ENCODE measurements around the gene AMBRA1.

GRCh38 chr11:46393759-46394158 lies 200.1 kb downstream of the AMBRA1 start:
- TF ChIP-seq CTCF (IDR thresholded peaks at IDR 0.05; ENCODE audit: insufficient read depth, low read depth, low read length) (no peak), EZH2 (IDR thresholded peaks at IDR 0.05; ENCODE audit: insufficient read depth, low read length) (no peak)
